GM12891 (cell line): ENCODE results near the gene SERTAD3.

Source experiments
- PAX5 ChIP-seq: IDR thresholded peaks from 2 replicates; pipeline ENCODE4 v1.6.1; 2011; ENCODE audit warnings: low read length, moderate library complexity, mild to moderate bottlenecking; ENCODE audit not compliant: insufficient read depth, severe bottlenecking
- POLR2A ChIP-seq: IDR thresholded peaks from 2 replicates; pipeline ENCODE4 v1.6.1; 2011; ENCODE audit warnings: low read depth, low read length, control low read depth
- POLR2AphosphoS5 ChIP-seq: IDR thresholded peaks from 2 replicates; pipeline ENCODE4 v1.6.1; 2011; ENCODE audit warnings: low read depth, low read length, control low read depth
- POU2F2 ChIP-seq: IDR thresholded peaks from 2 replicates; pipeline ENCODE4 v1.6.1; 2011; ENCODE audit warnings: low read depth, mild to moderate bottlenecking, control low read depth, low read length, moderate library complexity
- SPI1 ChIP-seq: IDR thresholded peaks from 2 replicates; pipeline ENCODE4 v1.6.1; 2011; ENCODE audit warnings: low read depth, low read length, control low read depth
- TAF1 ChIP-seq: IDR thresholded peaks from 2 replicates; pipeline ENCODE4 v1.6.1; 2011; ENCODE audit warnings: low read depth, low read length, control low read depth

- TF ChIP-seq POLR2A (no peak), POLR2AphosphoS5 (no peak), SPI1 (no peak), POU2F2 (no peak), TAF1 (no peak), PAX5 (no peak)
Observed at GRCh38 chr19:40397568-40397906, 46.6 kb downstream of the SERTAD3 start.
